SIG-M5 treated with dmso at 0.1 percent for 504 hours (cell line): ENCODE data around the gene LCN15.

ENCODE experiments used
- DNase-seq: peaks from one replicate; lab custom pipeline; 2025; ENCODE audit not compliant: unreplicated experiment; lab: John Stamatoyannopoulos, UW

Gene LCN15

GRCh38 chr9:136741883-136742571, 22.3 kb downstream of the LCN15 start:
- no peak for DNase-seq

- no peak for DNase-seq
These were observed 23.1 kb downstream of the LCN15 start for GRCh38 chr9:136740971-136741882.

GRCh38 chr9:136740491-136740890, 23.8 kb downstream of the LCN15 start:
- no peak for DNase-seq

- no peak for DNase-seq
These were observed 24.2 kb downstream of the LCN15 start for GRCh38 chr9:136740069-136740468.

- no peak for DNase-seq
These were observed 24.8 kb downstream of the LCN15 start for GRCh38 chr9:136739509-136739908.

GRCh38 chr9:136738960-136739359, 25.4 kb downstream of the LCN15 start:
- DNase-seq: no peak

GRCh38 chr9:136735812-136736480, 28.4 kb downstream of the LCN15 start:
- no peak for DNase-seq

GRCh38 chr9:136734837-136735496, 29.4 kb downstream of the LCN15 start:
- DNase-seq: no peak

- no peak for DNase-seq
These were observed 30.7 kb downstream of the LCN15 start for GRCh38 chr9:136733611-136734010.

GRCh38 chr9:136732444-136733178, 31.7 kb downstream of the LCN15 start:
- DNase-seq: no peak

GRCh38 chr9:136729926-136730325, 34.4 kb downstream of the LCN15 start:
- DNase-seq: no peak

- peak; percentile 57 for DNase-seq
These were observed 35.2 kb downstream of the LCN15 start for GRCh38 chr9:136729144-136729543.

GRCh38 chr9:136728548-136729123, 35.7 kb downstream of the LCN15 start:
- no peak for DNase-seq

GRCh38 chr9:136728080-136728547, 36.2 kb downstream of the LCN15 start:
- DNase-seq: peak; percentile 72

GRCh38 chr9:136726631-136727191, 37.6 kb downstream of the LCN15 start:
- DNase-seq: peak; percentile 58

GRCh38 chr9:136726118-136726517, 38.2 kb downstream of the LCN15 start:
- no peak for DNase-seq

GRCh38 chr9:136725612-136726011, 38.7 kb downstream of the LCN15 start:
- DNase-seq: peak; percentile 40

GRCh38 chr9:136724772-136725171, 39.5 kb downstream of the LCN15 start:
- DNase-seq: no peak

- no peak for DNase-seq
These were observed 40.3 kb downstream of the LCN15 start for GRCh38 chr9:136723989-136724388.
